Panc1 (cell line): ENCODE data around the gene MYH11. TPM values are rescaled to one million over a fixed set of nuclear protein-coding genes. Genes with fewer than 3 reads are reported as not detected.

ENCODE experiments used
- ATAC-seq: fragments of 200-7000 bp; cut with Tn5 transposase; 2 replicates; pipeline ENCODE4 v1.9.1; 2020; ENCODE audit warnings: mild to moderate bottlenecking, moderate library complexity
- BruUV-seq: library from RNA; stranded (reverse); fragments of 400-500 nt; replicated peaks from 2 replicates; lab custom pipeline; 2021; lab: Mats Ljungman, UMichigan
- CTCF ChIA-PET: fragments of 300-600 bp; sonication (Branson Sonifier 250); formaldehyde crosslinking; loops from one replicate; lab custom pipeline; 2022; ENCODE audit warnings: antibody characterized with exemption; lab: Charles Lee
- POLR2A ChIA-PET: fragments of 300-600 bp; sonication (Branson Sonifier 250); formaldehyde crosslinking; loops from one replicate; lab custom pipeline; 2022; ENCODE audit warnings: antibody characterized with exemption; lab: Charles Lee
- DNase-seq: peaks from one replicate; pipeline ENCODE4 v3.0.0-alpha.2; 2010; ENCODE audit warnings: low read depth, low spot score
- H3K27ac ChIP-seq: 2 replicates; pipeline ENCODE4 v1.5.1; 2011; ENCODE audit warnings: mild to moderate bottlenecking, low read length, inconsistent platforms
- H3K27me3 ChIP-seq: fragments of 200-500 bp; sonication (Bioruptor generic); 2 replicates; pipeline ENCODE4 v1.6.0; 2014; ENCODE audit warnings: low read length, inconsistent platforms; ENCODE audit not compliant: control insufficient read depth, insufficient read depth
- H3K36me3 ChIP-seq: fragments of 200-500 bp; sonication (Bioruptor generic); 2 replicates; pipeline ENCODE4 v1.5.1; 2014; ENCODE audit warnings: inconsistent platforms, mild to moderate bottlenecking, low read length, moderate library complexity; ENCODE audit not compliant: control insufficient read depth, insufficient read depth
- H3K4me1 ChIP-seq: 2 replicates; pipeline ENCODE4 v1.5.1; 2011; ENCODE audit warnings: inconsistent platforms, mild to moderate bottlenecking, low read length, moderate library complexity; ENCODE audit not compliant: control insufficient read depth, insufficient read depth
- H3K4me3 ChIP-seq, 2 experiments: 2 replicates each; pipeline ENCODE4 v1.5.1; 2011 to 2012; ENCODE audit warnings: low read depth in 2 of 2, low read length in 2 of 2, mild to moderate bottlenecking in 2 of 2, inconsistent platforms in 1 of 2, moderate library complexity in 1 of 2
- H3K9me3 ChIP-seq: fragments of 200-500 bp; sonication (Bioruptor generic); 2 replicates; pipeline ENCODE4 v1.5.1; 2014; ENCODE audit warnings: low read depth, mild to moderate bottlenecking, inconsistent platforms, low read length, moderate library complexity; ENCODE audit not compliant: control insufficient read depth, insufficient read depth
- CTCF ChIP-seq: fragments of 450-650 bp; IDR thresholded peaks from 2 replicates; pipeline ENCODE4 v1.5.1; 2017; ENCODE audit warnings: mild to moderate bottlenecking
- POLR2AphosphoS5 ChIP-seq: IDR thresholded peaks from 2 replicates; pipeline ENCODE4 v1.6.1; 2012; ENCODE audit warnings: mild to moderate bottlenecking, low read depth, low read length, moderate library complexity
- REST ChIP-seq, 2 experiments: IDR thresholded peaks; 2 replicates each; pipeline ENCODE4 v1.6.1; 2011 to 2012; ENCODE audit warnings: low read depth in 2 of 2, control low read depth in 1 of 2, low read length in 1 of 2, mild to moderate bottlenecking in 1 of 2, moderate library complexity in 1 of 2; ENCODE audit not compliant: insufficient read depth in 1 of 2
- SIN3A ChIP-seq: IDR thresholded peaks from 2 replicates; pipeline ENCODE4 v1.6.1; 2012; ENCODE audit warnings: low read depth, mild to moderate bottlenecking, low read length, moderate library complexity, borderline replicate concordance; ENCODE audit not compliant: insufficient read depth
- TCF7L2 ChIP-seq: IDR thresholded peaks from 2 replicates; pipeline ENCODE4 v1.6.1; 2011; ENCODE audit warnings: mild to moderate bottlenecking, low read depth, low read length, inconsistent platforms
- in situ Hi-C: cut with HindIII; loops from 2 replicates; pipeline ENCODE4 v1.10.0; 2016; ENCODE audit warnings: low sequenced_read_pairs, low pct_unique_long_range_greater_than_20kb
- intact Hi-C: fragments of 100-400 bp; cut with micrococcal nuclease; formaldehyde crosslinking; loops from one replicate; pipeline ENCODE4 v1.10.0; 2022; ENCODE audit not compliant: unreplicated experiment
- total RNA-seq: library from RNA; stranded (reverse); gene quantifications from one replicate; pipeline ENCODE4 v1.2.1, GENCODE V29; 2021; ENCODE audit not compliant: unreplicated experiment

The MYH11 gene
- total RNA-seq, 1 experiment from 2014 or later: 0.51 TPM

GRCh38 chr16:15873301-15873700 is 16.5 kb upstream of the MYH11 start:
- DNase-seq: no peak
- H3K4me1 ChIP-seq: peaks cover 12% of the 10 kb centered on the region; the same call in 1 of the 2 replicates
- H3K9me3 ChIP-seq: no peaks in the 10 kb centered on the region
- no peak for TF ChIP-seq REST (IDR thresholded peaks at IDR 0.05; ENCODE audit: insufficient read depth in 1 of 2, low read depth in 2 of 2, low read length in 1 of 2)
- TF ChIP-seq TCF7L2: no peak
- TF ChIP-seq SIN3A: no peak
- TF ChIP-seq POLR2AphosphoS5: no peak
- no peak for TF ChIP-seq CTCF
- peaks cover 20% of the 10 kb centered on the region for H3K36me3 ChIP-seq
- BruUV-seq: no TSS peak
- ChIA-PET POLR2A (interaction anchor here (0.5 to 0.6 kb wide), 2 partner anchors 15 to 93 kb away, joined by 3 to 4 read pairs; no protein-coding TSS in a partner anchor), CTCF (interaction anchor here (0.6 to 0.7 kb wide), 2 partner anchors 60 to 307 kb away, joined by 3 read pairs; no protein-coding TSS in a partner anchor)
- in situ Hi-C loops (no loop called here), intact Hi-C loops (loop anchor here (10.0 kb wide), 1 partner anchor 122 kb away; no protein-coding TSS in a partner anchor)
- no peaks in the 10 kb centered on the region for H3K27me3 ChIP-seq
- no peak overlapping the region for H3K27ac ChIP-seq
- ATAC-seq: no peak
- H3K4me3 ChIP-seq: no peak overlapping the region

GRCh38 chr16:15870011-15870410 is 13.2 kb upstream of the MYH11 start:
- POLR2A ChIA-PET: interaction anchor here (0.7 kb wide), 1 partner anchor 21 kb away, joined by 4 read pairs; no protein-coding TSS in a partner anchor
- Histone ChIP-seq H3K36me3 (peaks cover 32% of the 10 kb centered on the region), H3K4me1 (peaks cover 8% of the 10 kb centered on the region; the same call in 1 of the 2 replicates), H3K4me3 (no peak overlapping the region), H3K9me3 (no peaks in the 10 kb centered on the region), H3K27ac (no peak overlapping the region), H3K27me3 (no peaks in the 10 kb centered on the region)
- intact Hi-C loops: loop anchor here (10.0 kb wide), 1 partner anchor 125 kb away; no protein-coding TSS in a partner anchor
- no peak for ATAC-seq
- CTCF ChIA-PET: no interaction called here
- no peak for TF ChIP-seq SIN3A
- TF ChIP-seq POLR2AphosphoS5: no peak
- no peak for DNase-seq
- in situ Hi-C loops: no loop called here
- BruUV-seq: no TSS peak

GRCh38 chr16:15866451-15866850 is 9.6 kb upstream of the MYH11 start:
- intact Hi-C loops (no loop called here), in situ Hi-C loops (loop anchor here (5.0 kb wide), 2 partner anchors 34 to 84 kb away; no protein-coding TSS in a partner anchor)
- CTCF ChIA-PET: no interaction called here
- H3K4me1 ChIP-seq: no peaks in the 10 kb centered on the region
- peaks cover 22% of the 10 kb centered on the region for H3K36me3 ChIP-seq
- BruUV-seq: TSS peak; percentile 82
- POLR2A ChIA-PET: no interaction called here
- ATAC-seq (no peak), DNase-seq (no peak)
- H3K9me3 ChIP-seq: no peaks in the 10 kb centered on the region
- no peak overlapping the region for H3K4me3 ChIP-seq
- TF ChIP-seq POLR2AphosphoS5 (no peak), SIN3A (no peak), TCF7L2 (no peak), REST (IDR thresholded peaks at IDR 0.05; ENCODE audit: insufficient read depth in 1 of 2, low read depth in 2 of 2, low read length in 1 of 2) (no peak), CTCF (no peak)
- no peak overlapping the region for H3K27ac ChIP-seq
- no peaks in the 10 kb centered on the region for H3K27me3 ChIP-seq
